SH-SY5Y (cell line): Measurements from ENCODE around the gene CDC37.

Experiments used
- GATA2 ChIP-seq: IDR thresholded peaks from 2 replicates; pipeline ENCODE4 v1.6.1; 2011; ENCODE audit warnings: mild to moderate bottlenecking, low read depth, low read length
- GATA3 ChIP-seq: IDR thresholded peaks from 2 replicates; pipeline ENCODE4 v1.6.1; 2011; ENCODE audit warnings: low read depth, mild to moderate bottlenecking, low read length, moderate library complexity

DNA sequence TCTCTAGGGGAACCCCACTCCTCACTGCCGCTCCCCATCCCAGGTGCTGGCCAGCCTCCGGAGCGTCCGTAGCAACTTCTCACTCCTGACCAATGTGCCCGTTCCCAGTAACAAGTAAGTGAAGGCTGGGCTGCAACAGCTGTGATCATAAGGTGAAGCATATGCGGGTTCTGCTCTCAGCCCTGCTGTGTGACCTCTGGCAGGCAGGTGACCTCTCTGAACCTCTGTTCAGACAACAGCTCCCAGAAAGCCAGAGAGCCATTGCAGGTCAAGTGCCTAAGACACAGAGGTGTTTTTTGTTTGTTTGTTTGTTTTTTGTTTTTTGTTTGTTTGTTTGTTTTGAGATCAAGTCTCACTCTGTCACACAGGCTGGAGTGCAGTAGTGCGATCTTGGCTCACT, 45.7 kb upstream of the CDC37 start:
- TF ChIP-seq GATA3 = no peak
- TF ChIP-seq GATA2 = no peak
